K562 (cell line): ENCODE results near the gene P2RX5. TPM values are rescaled to one million over a fixed set of nuclear protein-coding genes. Genes with fewer than 3 reads are reported as not detected.

Source experiments
- ARID4B ChIP-seq: sonication (generic); formaldehyde crosslinking; IDR thresholded peaks from 2 replicates; pipeline ENCODE4 v1.8.0; 2022; ENCODE audit warnings: mild to moderate bottlenecking, missing genetic modification reagents
- BRCA1 ChIP-seq, 2 experiments: fragments of 450-650 bp in 1 of 2; sonication (generic) in 1 of 2; formaldehyde crosslinking in 1 of 2; IDR thresholded peaks; 2 replicates each; pipeline versions ENCODE4 v1.5.0 to v1.6.1; 2017 to 2020; ENCODE audit warnings: mild to moderate bottlenecking in 1 of 2, missing genetic modification reagents in 1 of 2
- FOXJ3 ChIP-seq: sonication (generic); formaldehyde crosslinking; IDR thresholded peaks from 2 replicates; pipeline ENCODE4 v1.4.0; 2020; ENCODE audit warnings: mild to moderate bottlenecking, missing genetic modification reagents
- MECOM ChIP-seq: fragments of 250-450 bp; sonication (Bioruptor Pico); IDR thresholded peaks from 2 replicates; pipeline ENCODE4 v1.8.0; 2022; ENCODE audit warnings: inconsistent platforms
- PML ChIP-seq: IDR thresholded peaks from 2 replicates; pipeline ENCODE4 v1.6.1; 2012; ENCODE audit warnings: low read length, inconsistent platforms
- PREB ChIP-seq: sonication (generic); formaldehyde crosslinking; IDR thresholded peaks from 2 replicates; pipeline ENCODE4 v1.8.1; 2023; ENCODE audit warnings: mild to moderate bottlenecking, missing genetic modification reagents
- RBM14 ChIP-seq: fragments of 200-400 bp; formaldehyde crosslinking; IDR thresholded peaks from 2 replicates; pipeline ENCODE4 v1.6.1; 2018; ENCODE audit warnings: low read depth, mild to moderate bottlenecking, low read length, moderate library complexity, borderline replicate concordance; ENCODE audit not compliant: insufficient read depth
- RREB1 ChIP-seq: fragments of 250-450 bp; sonication (Bioruptor Pico); IDR thresholded peaks from 2 replicates; pipeline ENCODE4 v1.4.0; 2020
- THRA ChIP-seq: fragments of 450-650 bp; IDR thresholded peaks from 2 replicates; pipeline ENCODE4 v1.6.1; 2017; ENCODE audit warnings: mild to moderate bottlenecking, moderate library complexity
- TRIM28 ChIP-seq: fragments of 450-650 bp; IDR thresholded peaks from 2 replicates; pipeline ENCODE4 v1.6.1; 2017
- ZNF124 ChIP-seq: sonication (generic); formaldehyde crosslinking; IDR thresholded peaks from 2 replicates; pipeline ENCODE4 v1.8.1; 2022; ENCODE audit warnings: missing genetic modification reagents
- ZNF436 ChIP-seq: fragments of 250-450, 450-650 bp; sonication (Bioruptor Pico); formaldehyde crosslinking; IDR thresholded peaks from 2 replicates; pipeline ENCODE4 v1.7.0; 2020; ENCODE audit warnings: mild to moderate bottlenecking
- ZNF561 ChIP-seq: fragments of 450-650 bp; formaldehyde crosslinking; conservative IDR thresholded peaks from 2 replicates; pipeline ENCODE4 v1.4.0; 2020; ENCODE audit warnings: mild to moderate bottlenecking, moderate library complexity
- polyA plus RNA-seq, 8 experiments: library from polyadenylated mRNA; depleted of rRNA in 4 of 8; stranded (reverse) in 5 of 8; unstranded in 3 of 8; fragments of >200 nt; fragmentation: Nextera tagmentation in 2 of 8; fragmentation: Illumina TruSeq in 1 of 8; extraction: Ambion mirVana in 2 of 8; extraction: Trizol in 1 of 8; gene quantifications; 2 replicates each; pipeline versions ENCODE4 v1.2.1 to v1.2.3, GENCODE V29; 2011 to 2014; ENCODE audit warnings: inconsistent platforms in 1 of 8, missing spikeins in 1 of 8
- total RNA-seq, 7 experiments: library from RNA; depleted of rRNA in 6 of 7; stranded (reverse); fragments of >200 nt in 6 of 7; fragmentation: Illumina TruSeq in 2 of 7; extraction: Trizol in 2 of 7; gene quantifications; 2 replicates each; pipeline versions ENCODE4 v1.2.1 to v1.2.3, GENCODE V29; 2011 to 2021; ENCODE audit warnings: low replicate concordance in 1 of 7

The P2RX5 gene
- total and polyA plus RNA-seq, 9 of the 15 experiments (the other 6 are each of a cell fraction or from before 2014, with no cell fraction given), result 0.31 to 4.0 (median 1.3) TPM

GRCh38 chr17:3668279-3669084 is 27.5 kb downstream of the P2RX5 start, which contains the start of the genes EMC6 and TAX1BP3 (continued):
- TF ChIP-seq RREB1 (CRISPR knock-in tag) (no peak), MECOM (CRISPR knock-in tag) (no peak), ZNF561 (no peak), ZNF124 (no peak), BRCA1 (IDR thresholded peaks at IDR 0.05) (no peak), BRCA1 (CRISPR knock-in tag; IDR thresholded peaks at IDR 0.05) (no peak), ZNF436 (CRISPR knock-in tag) (no peak), TRIM28 (no peak), ARID4B (CRISPR knock-in tag) (no peak), PML (no peak), PREB (CRISPR knock-in tag) (no peak), THRA (no peak), RBM14 (no peak), FOXJ3 (no peak)
